ENCODE measurements around the gene MRPL42.
A peak's percentile ranks its signal among the peaks of the same experiment; 100 is the strongest.
"Not testable (repeated sequence)": the region's sequence is repeated elsewhere in the genome, so short reads cannot be mapped to it uniquely, and the experiment has no call there.

MRPL42 gene

DNA sequence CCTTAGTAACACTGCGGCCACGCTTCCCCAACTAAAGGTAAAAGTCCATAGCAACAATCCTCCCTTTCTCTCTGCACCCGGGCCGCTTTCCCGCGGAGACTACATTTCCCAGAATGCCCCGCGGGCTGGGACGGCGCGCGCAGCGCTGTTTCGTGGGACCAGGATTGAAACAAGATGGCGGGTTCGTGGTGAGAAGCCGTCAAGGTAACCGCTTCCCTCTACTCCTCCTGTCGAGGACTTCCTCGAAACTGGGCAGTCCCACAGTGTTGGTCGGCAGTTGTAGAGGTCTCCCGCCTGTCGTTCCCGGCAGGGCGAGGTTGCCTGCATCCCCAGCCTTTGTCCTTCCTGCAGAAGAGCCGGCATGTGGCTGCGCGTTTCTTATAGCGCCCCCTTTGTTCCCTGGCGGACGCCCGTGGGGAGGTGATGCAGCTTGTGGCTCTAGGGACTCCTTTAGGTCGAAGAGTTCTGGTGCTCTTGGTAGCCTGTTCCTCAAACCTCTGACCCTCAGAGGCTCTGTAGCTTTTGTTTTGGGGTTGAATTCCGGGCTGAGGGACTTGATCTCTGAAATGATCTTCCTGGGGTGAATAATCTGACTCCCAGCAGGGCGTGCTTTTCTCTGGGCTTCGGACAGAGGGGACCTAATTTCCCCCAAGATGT is at the start of gene MRPL42:
MRPL42 (plus strand) TSS at position 164 of the 657 bp plus-strand sequence. CDS start 1,772 bp downstream, outside the sequence.
- peak; percentile 67 for DNase-seq (ENCODE audit: low spot score)

DNA sequence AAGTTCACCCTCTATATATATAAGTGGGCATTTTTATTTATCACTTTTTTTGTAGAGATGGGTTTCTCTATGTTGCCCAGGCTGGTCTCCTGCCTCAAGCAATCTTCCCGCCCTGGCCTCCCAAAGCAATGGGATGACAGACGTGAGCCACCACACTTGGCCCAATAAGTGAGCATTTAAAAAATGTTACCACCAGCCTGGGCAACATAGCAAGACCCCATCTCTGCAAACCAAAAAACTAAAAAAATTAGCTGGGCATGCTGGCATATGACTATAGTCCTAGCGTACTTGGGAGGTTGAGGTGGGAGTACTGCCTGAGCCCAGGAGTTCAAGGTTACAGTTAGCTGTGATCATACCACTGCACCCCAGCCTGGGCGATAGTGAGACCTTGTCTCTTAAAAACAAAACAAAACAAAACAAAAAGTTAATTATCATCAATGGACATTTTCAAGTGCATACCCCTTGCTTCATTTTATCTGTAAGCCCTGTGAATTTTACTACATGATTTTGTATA is 49.3 kb upstream of the MRPL42 start:
- no peak for DNase-seq (ENCODE audit: low spot score)

DNA sequence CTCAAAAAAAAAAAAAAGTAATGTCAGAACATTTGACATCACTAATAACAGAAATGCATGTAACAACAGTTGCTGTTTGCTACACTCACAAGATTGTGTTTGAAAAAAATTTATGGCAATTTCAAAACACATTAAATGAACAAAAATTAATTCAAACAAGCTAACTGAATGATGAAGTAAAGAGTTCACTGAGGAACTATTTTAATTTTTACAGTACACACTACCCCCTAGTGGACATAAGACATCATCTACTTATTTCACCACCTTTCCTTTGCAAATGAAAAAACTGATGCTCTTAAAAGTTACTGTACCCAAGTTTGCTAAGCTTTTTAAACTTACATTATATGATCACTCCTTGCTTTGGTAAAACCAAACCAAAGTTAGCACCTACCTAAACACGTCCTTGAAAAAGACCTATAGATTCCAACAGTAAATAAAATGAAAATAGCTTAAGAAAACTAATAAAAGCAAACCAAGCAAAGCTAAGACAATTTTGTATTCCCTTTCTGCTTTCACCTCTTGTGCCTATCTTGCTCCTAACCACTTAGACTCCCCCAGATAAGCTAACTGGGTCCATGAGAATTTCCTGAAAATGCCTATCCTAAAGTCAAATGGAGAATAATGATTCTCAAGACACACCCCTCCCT is 47.8 kb upstream of the MRPL42 start:
- no peak for DNase-seq (ENCODE audit: low spot score)

DNA sequence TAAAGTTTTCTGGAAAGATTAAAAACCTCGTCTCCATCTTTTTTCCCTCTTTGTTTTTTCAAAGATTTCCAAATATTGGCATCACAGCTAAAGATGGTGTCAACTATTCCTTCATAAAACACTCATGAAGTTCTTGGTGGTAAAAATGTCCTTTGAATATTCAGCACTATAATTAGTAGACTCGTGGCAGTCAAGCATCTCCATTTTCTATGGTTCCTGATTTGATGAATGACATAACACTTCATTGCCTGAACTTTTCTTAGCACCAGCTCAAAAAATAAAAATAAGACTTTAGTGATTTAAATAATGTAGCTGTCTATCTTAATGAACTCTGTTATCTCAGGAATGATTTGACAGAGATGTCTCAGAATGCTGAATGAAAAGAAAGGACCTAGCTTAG is 45.3 kb upstream of the MRPL42 start:
- DNase-seq (ENCODE audit: low spot score), result no peak

DNA sequence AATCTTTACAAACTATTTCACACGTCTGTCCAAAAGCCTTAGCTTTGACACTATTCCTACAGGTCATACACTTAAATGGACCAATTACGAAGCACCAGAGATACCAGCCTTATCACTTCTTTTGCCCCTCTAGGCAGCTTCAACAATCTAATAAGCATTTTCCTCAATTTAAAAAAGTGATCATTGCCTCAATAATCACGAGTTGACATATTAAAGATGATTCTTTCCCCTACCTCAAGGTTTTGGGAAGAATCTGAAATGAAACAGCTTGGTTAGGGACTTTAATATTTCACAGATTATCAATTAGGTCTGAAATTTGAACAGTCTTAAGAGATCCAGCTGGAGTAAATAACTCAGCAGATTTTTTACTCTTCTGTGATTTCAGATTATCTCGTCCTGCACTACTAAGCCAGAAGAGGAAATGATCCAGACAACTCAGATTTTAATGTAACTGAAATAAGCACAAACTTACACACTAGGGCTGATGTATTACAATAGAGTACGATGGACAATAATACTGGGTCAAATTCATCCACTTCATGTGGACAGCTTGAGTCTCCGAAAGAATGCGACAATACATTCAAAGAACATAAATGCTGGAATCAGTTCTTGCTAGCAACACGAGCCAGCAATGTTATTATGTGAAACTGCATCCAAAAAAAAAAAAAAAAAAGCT is 41.4 kb upstream of the MRPL42 start:
- no peak for DNase-seq (ENCODE audit: low spot score)

DNA sequence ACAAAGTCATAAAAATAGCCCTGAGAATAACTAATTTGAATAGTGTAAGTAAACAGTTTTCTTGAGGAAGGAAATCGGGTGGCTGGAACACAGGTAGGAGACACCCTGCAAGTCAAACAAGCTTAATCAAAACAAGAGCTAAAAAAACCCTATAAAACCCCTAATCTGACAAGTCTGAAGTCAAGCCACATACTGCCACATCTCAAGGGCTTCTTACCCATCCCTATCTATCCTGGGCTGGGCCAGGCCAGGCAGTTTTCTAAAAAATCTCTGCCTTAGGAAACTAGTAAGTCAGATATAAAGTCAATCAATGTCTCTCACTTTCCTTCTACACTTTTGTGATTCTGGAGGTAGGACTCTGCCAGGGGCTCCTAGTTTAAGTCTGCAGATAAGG is 40.9 kb upstream of the MRPL42 start:
- DNase-seq (ENCODE audit: low spot score), result no peak

DNA sequence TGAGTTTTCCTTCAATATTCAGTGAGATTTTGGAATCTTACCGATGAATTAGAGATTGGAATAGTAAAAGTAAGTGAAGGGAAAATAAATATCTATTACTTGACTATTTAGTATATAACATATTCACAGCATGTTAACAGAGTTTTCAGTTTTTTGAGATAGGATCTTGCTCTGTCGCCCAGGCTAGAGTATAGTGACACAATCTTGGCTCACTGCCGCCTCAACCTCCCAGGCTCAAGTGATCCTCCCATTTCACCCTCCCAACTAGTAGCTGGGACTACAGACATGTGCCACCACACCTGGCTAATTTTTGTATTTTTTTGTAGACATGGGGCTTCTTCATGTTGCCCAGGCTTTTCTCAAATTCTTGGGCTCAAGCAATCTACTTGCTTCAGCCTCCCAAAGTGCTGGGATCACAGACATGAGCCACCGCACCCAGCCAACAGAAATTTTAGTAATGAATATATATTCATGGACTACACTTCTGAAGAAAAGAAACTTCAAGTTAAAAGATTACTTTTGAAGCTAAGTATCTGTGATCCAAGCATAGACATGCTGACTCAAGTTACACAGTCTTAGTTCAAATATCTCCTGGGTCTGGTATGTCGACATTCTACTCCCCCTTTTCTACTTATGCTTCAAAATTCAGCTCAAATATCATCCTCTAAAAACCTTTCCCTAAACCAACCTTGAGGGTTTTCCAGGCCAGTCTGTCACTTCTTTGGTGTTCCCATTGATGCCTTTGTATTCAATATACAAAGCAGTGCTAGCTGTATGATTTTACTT is 39.3 kb upstream of the MRPL42 start:
- DNase-seq (ENCODE audit: low spot score), result no peak

DNA sequence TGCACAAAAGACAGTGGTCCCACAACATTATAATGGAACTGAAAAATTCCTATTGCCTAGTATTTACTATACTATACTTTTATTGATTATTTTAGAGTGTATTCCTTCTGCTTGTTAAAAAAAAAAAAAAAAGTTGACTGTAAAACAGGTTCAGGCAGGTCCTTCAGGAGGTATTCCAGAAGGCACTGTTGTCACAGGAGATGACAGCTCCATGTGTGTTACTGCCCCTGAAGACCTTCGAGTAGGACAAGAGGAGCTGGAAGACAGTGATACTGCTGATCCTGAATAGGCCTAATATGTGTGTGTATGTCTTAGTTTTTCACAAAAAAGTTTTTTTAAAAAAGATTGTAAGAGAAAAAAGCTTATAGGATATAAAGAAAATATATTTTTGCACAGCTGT is 37.9 kb upstream of the MRPL42 start:
- no peak for DNase-seq (ENCODE audit: low spot score)

DNA sequence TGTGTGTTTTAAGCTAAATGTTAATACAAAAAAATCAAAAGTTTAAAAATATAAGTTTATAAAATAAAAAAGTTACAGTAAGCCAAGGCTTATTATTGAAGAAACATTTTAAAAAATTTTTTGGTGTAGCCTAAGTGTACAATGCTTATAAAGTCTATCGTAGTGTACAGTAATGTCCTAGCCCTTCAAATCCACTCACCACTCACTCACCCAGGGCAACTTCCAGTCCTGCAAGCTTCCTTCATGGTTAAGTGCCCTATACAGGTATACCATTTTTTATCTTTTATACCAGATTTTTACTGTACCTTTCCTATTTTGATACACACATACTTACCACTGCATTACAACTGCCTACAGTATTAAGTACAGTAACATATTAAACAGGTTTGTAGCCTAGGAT is 37.5 kb upstream of the MRPL42 start:
- no peak for DNase-seq (ENCODE audit: low spot score)

DNA sequence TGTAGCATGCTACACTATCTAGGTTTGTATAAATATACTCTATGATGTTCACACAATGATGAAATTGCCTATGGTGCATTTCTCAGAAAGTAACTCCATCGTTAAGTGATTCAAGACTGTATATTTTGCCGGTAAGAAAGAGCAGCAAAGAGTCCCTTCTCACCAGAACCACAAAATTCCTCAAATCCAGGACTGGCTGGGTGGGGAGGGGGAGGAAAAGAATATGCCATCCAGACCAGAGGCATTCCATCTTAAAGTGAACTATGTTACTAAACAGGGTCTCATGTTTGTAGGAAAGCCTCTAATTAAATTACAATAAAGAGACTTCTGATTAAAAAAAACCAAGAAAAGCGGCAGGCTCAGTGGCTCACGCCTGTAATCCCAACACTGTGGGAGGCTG is 37.0 kb upstream of the MRPL42 start:
- no peak for DNase-seq (ENCODE audit: low spot score)

DNA sequence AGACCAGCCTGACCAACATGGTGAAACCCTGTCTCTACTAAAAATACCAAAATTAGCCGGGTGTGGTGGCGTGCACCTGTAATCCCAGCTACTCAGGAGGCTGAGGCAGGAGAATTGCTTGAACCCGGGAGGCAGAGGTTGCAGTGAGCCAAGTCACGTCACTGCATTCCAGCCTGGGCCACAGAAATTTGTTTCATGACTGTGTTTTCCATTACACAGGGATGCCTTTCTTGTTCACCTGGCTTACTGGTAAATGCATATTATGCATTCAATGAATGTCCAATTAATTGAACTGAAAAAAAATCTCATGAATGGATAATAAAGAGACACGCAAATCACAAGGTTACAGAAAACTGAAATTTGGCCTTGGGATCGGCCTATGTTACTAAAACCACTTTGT is 35.3 kb upstream of the MRPL42 start:
- DNase-seq (ENCODE audit: low spot score), result not testable (repeated sequence)

DNA sequence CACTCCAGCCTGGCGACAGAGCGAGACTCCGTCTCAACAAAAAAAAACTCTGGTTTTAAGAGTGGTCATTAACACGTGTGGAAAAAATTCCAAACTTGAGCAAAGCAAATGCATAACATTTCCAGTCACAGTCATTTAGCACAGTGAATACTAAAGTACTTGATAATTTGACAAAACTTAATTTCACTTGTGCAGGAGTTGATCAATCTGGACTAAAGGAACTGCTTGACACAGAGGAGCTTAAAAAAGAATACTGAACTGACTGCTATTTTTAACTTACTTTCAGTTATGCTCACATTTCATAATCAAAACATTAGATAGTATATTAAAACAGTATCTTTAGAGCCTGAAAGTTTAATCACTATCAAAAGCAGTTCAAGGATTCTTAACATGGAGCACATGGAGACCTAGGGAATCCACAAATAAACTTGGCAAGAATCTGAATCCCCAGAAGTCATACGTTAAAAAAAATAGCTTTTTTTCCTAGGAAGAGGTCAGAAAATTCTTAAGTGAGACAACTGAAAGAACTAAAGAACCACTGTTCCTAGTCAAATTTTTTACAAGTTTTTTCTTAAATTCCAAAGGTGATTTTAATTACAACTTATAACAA is 33.0 kb upstream of the MRPL42 start:
- no peak for DNase-seq (ENCODE audit: low spot score)

DNA sequence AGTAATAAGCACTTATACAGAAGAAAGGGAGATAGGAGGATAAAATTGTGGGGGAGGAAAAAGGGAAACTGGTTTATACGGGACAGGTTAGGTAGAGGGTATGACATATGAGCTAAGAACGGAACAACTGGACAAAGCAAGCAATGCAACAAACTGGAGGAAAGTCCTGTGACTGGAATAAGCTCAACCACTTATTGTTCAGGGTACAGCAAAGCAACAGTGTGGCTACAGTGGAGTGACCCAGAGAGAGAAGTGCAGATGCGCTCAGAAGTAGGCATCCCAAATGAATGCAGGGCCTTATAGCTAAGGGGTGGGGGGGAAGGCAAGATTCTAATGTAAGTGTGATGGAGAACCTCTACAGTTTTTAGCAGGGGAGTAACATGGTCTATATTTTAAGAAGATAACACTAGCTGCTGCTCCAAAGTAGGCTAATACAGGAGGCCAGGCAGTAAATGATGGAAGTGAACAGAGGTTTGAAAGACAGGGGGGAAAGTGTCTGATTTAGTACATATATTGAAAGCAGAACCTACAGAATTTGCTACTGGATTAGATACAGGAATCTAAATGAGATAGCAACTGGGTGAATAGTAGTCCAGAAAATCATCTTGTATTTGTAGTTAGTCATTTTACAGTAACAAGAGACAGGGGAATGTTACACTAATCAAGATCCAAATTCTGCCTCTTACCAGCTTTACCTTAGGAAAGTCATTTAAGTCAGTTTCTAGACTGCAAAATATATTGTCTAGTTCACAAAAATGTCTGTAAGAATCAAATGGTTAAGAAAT is 28.9 kb upstream of the MRPL42 start:
- DNase-seq (ENCODE audit: low spot score), result no peak

DNA sequence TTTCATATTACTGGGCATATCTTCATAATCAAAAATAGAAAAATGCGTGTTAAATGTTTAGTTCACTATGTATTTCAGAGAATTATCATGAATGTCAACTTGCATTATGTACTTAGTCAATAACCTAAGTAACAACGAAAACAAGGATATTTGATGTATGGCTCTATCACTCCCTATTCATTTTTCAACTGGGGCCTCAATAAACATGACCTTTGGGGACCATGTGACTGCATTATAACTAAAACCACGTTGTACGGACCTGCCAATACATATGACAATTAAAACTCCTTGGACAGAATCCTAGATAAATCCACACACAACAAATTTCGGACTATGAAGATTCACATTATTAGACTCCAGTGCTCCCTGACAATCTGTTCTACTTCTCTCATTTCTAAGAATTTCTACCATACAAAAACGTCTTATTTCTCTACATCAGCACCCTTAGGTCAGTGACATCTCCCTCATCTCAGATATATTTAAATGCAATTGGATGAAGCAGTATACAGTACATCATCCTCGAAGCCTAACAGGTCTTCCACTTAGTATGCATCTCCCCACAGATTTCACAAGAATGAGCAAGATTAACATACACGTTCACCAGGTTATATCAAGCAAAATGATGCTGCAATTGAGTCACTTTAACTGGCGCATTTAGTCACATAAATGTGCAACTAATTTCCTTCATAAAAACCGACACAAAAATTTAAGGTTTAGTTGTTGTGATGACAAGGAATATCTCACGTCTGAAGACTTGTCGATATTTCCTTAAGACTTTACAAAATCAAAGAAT is 27.1 kb upstream of the MRPL42 start:
- DNase-seq (ENCODE audit: low spot score), result no peak

DNA sequence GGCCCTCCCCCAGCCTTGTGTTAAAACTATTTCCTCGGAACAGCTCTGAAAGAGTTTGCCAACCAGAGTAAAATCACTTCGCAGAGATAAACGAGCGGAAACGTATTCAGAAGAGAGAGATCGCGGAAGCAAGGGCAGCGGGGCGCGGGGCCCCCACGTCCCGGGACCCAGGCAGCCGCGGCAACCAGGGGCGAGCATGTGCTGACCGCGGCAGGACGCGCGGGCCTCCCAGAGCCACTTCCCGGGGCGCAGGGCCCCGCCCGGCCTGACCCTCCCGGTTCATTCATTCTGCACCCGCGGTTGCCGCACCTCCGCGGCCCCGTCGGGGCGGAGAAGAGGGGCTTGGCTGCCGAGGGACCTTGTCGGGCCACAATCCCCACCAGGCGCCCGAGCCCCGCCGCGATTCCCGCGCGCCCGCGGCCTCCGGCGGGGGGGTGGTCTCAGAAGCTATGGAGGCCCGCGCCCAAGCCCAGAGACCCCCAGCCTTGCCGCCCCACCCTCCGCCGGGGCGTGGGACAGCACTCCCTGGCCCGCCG is 26.2 kb upstream of the MRPL42 start:
- DNase-seq (ENCODE audit: low spot score), result no peak

DNA sequence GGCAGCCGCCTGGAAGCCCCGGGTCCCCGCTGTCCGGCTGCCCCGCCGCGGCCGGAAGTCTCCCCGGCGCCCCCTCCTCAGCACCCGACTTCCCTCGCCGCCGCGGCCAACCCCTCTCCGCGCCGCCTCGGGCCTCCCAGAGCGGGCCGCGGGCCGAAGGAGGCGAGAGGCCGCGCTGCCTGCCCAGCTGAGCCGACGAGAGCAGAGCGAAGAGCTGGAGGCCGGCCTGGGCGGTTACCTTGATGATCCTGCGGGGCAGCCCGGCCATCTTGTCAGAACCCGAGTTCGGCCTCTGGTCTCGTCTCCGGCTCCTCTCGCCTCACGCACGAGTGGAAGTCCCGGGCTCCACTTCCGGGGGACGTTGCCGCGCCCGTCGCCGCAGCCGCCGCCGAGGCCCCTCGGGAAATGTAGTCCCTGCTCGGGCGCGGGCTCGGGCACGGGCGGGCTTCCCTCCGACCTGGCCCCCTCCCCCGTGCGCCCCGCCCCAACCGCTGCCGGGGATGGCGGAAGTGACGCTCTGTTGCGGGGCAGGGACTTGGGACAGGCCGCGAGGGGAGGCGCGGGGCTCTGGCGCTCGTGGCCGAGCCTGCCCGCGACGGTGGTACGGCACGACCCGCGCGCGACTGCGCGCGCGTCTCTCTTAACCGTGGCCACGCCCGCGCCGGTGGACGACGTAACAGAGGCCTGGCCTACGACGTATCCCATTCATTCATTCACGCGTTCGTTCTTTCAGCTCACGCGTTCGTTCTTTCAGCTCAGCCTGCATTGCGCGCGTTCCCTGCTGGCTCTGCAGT is 25.5 kb upstream of the MRPL42 start, which contains the start of gene UBE2N:
UBE2N (minus strand) TSS at position 331 of the 794 bp plus-strand sequence; CDS start at position 268, 63 bp downstream.
- DNase-seq (ENCODE audit: low spot score), result peak; percentile 90

DNA sequence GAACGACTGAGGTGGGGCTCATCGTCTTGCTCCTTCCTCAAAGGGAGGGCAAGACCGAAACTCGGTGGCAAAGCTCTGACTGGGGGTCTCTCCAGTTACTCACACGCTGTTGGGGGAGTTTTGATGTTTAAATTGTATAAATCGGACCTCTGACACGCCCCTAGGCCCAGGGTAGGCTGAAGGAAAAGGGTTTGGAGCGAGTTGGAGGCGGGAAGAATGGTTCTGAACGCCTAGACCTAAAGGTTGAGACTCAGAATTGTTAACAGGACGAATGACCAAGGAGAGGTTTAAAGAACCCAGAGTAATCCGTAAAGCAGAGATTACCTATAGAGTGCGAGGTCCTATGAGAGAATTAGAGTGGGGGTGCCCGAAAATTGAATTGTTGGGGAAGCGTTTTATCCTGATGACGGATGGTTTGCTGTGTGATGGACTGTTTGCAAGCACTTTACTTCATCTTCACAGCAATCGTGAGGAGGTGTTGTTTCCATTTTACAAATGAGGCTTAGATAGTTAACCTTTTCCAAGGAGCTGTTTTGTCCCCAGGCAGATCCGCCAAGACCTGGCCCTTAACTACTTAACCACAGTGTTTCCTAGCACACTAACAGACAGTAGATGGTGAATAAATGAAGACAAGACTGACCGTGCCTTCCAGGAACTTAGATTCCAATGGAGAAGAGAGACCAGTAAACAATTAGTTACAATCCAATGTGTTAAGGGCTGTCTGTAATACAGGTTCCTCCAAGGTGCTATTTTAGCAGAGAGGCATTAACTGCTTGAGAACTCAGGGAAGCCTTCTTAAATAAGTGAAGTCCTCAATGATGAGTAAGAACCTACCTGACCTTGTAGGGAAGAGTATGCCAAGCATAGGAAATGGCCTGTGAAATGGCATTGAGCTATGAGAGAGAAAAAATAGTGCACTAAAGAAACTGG is 24.6 kb upstream of the MRPL42 start:
- DNase-seq (ENCODE audit: low spot score), result no peak

DNA sequence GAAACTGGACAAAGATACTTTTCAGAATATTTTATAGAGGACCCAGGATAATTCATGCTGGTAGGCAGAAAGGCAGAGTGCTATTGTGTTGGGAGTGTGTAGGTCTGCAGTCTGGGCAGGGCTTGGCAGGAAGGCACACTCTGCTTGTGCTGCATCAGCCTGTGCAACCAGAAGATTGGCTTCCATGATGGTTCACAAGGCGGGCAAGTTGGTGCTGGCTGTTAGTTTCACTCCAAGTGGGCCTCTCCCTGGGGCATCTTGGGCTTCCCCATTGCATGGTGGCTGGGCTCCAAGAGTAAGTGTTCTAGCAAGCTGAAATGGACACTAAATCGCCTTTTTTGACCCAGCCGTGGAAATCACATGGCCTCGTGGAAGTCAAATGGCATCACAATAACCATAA is 23.7 kb upstream of the MRPL42 start:
- no peak for DNase-seq (ENCODE audit: low spot score)

Measured in HuH-7 (cell line).